GM18861 (cell line): Measurements from ENCODE around the gene OR4D2.
A peak's percentile ranks its signal among the peaks of the same experiment; 100 is the strongest.

ENCODE experiments used
- ATAC-seq: cut with Tn5 transposase; IDR thresholded peaks from one replicate; pipeline ENCODE4 v1.9.1; 2021; ENCODE audit not compliant: unreplicated experiment

The OR4D2 gene

DNA sequence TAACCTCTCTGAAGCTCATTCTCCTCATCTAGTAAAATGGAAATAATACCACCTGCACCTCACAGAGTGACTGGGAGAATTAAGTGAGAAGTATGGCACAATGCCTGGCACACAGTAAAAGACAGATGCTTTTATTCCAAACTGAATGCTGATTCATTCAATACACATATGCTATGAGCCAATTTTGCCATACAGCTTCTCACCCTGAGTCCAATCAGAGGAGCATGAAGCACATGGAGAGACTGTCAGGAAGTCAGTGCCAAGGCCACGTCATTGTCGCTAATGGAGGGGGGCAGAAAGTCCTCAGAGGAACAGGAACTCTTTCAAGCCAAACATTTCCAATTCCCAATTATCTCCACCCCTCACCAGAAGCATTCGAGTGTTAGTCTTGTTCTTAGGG, 40.7 kb downstream of the OR4D2 start:
- no peak for ATAC-seq

- ATAC-seq: no peak
Measured at GRCh38 chr17:58208344-58208743, 41.6 kb downstream of the OR4D2 start.

GRCh38 chr17:58210922-58211321, 44.1 kb downstream of the OR4D2 start:
- no peak for ATAC-seq

DNA sequence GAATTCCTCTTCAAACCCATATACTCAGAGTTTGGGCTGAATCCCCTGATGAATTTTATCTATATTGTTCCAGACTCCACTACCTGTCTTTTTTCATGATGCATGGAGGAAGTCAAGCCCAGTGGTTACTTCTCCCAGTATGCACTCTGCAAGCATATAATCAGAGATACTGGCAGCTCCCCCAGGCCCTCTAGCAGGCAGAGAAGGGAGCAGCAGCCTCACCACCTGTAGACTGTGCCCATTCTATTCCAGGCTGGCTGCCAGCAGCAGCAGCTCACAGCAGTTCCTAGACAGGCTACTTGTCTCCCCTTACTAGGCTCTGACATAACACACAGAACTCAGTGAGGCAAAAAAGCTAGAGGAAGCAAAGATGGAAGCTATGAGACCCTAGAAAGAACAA, 48.9 kb downstream of the OR4D2 start:
- ATAC-seq: no peak

DNA sequence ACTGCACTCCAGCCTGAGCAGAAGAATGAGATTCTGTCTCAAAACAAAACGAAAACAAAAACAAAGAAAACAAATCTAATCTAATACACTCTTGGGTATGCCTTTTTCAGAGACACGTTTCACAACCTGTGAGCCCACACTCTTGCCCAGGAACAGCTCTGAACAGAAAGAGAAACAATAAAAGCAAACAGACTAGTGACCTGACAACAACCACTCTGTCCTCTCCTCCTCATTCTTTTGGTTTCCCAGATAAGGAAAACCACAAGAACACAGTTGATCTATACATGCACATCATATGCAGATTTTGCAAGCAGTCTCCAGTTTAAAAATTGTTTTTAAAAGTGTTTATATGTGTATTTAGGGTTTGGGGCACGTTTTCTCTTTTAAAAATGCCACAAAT, 51.0 kb downstream of the OR4D2 start:
- ATAC-seq: no peak

GRCh38 chr17:58219007-58219788, 52.4 kb downstream of the OR4D2 start, which contains the start of gene MKS1:
Gene MKS1 (minus strand): TSS chr17:58219255. CDS start chr17:58219230, 25 bp downstream.
- peak; percentile 89 for ATAC-seq

DNA sequence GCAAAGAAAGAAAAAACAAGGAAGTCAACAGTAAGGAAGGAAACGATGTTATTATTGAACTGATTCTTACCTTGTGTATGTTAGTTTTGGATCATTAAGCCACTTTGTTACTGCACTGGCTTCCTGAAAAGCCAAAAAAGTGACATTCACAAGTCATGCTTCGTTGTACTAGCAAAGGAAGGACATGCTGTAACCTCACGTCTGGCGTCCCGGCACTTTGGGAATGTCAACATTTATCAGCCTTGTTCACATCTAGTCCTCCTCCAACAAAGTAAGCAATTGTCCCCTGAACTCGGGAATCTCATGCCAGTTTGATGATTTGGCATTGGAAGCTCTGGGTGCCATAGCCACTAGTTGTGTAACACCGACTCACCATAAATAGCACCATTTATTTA, 53.0 kb downstream of the OR4D2 start:
- no peak for ATAC-seq
